Caco-2 (cell line): ENCODE results near the gene CLDN18. TPM values are rescaled to one million over a fixed set of nuclear protein-coding genes. Genes with fewer than 3 reads are reported as not detected.
A peak's percentile ranks its signal among the peaks of the same experiment; 100 is the strongest.

Experiments
- BruUV-seq: library from RNA; stranded (reverse); fragments of 400-500 nt; replicated peaks from 2 replicates; lab custom pipeline; 2021; lab: Mats Ljungman, UMichigan
- CTCF ChIA-PET: fragments of 300-600 bp; sonication (Branson Sonifier 250); formaldehyde crosslinking; loops from one replicate; lab custom pipeline; 2022; ENCODE audit warnings: antibody characterized with exemption; lab: Charles Lee
- POLR2A ChIA-PET: fragments of 300-600 bp; sonication (Branson Sonifier 250); formaldehyde crosslinking; loops from one replicate; lab custom pipeline; 2022; ENCODE audit warnings: antibody characterized with exemption; lab: Charles Lee
- DNase-seq, 2 experiments: peaks; one replicate each; pipeline versions ENCODE4 v3.0.0 to v3.0.0-alpha.2; 2020 to 2022
- H3K27me3 ChIP-seq: replicated peaks from 2 replicates; pipeline ENCODE4 v1.6.0; 2011; ENCODE audit warnings: low read length; ENCODE audit not compliant: control insufficient read depth, insufficient read depth
- H3K36me3 ChIP-seq: 2 replicates; pipeline ENCODE4 v1.5.1; 2011; ENCODE audit warnings: low read length; ENCODE audit not compliant: control insufficient read depth, insufficient read depth
- H3K4me1 ChIP-seq: fragments of 250-450 bp; sonication (Bioruptor Pico); 2 replicates; pipeline ENCODE4 v1.5.1; 2020; ENCODE audit warnings: mild to moderate bottlenecking
- H3K4me3 ChIP-seq: 2 replicates; pipeline ENCODE4 v1.5.1; 2011; ENCODE audit warnings: low read depth, mild to moderate bottlenecking, control low read depth, low read length
- H3K9me3 ChIP-seq: fragments of 250-450 bp; sonication (Bioruptor Pico); 2 replicates; pipeline ENCODE4 v1.5.1; 2020; ENCODE audit warnings: mild to moderate bottlenecking, moderate library complexity
- H3K27ac Mint-ChIP-seq: one replicate; pipeline ENCODE4 v1.8.0; 2022; ENCODE audit warnings: mixed read lengths; ENCODE audit not compliant: unreplicated experiment
- H3K27me3 Mint-ChIP-seq: one replicate; pipeline ENCODE4 v1.8.0; 2022; ENCODE audit warnings: mixed read lengths; ENCODE audit not compliant: insufficient read depth, unreplicated experiment
- H3K36me3 Mint-ChIP-seq: one replicate; pipeline ENCODE4 v1.8.0; 2022; ENCODE audit warnings: mild to moderate bottlenecking, mixed read lengths; ENCODE audit not compliant: insufficient read depth, unreplicated experiment
- H3K4me1 Mint-ChIP-seq: one replicate; pipeline ENCODE4 v1.8.0; 2022; ENCODE audit warnings: low read depth, mixed read lengths; ENCODE audit not compliant: unreplicated experiment
- H3K4me3 Mint-ChIP-seq: one replicate; pipeline ENCODE4 v1.8.0; 2022; ENCODE audit warnings: mild to moderate bottlenecking, moderate library complexity, mixed read lengths; ENCODE audit not compliant: unreplicated experiment
- H3K9me3 Mint-ChIP-seq: one replicate; pipeline ENCODE4 v1.8.0; 2022; ENCODE audit warnings: mixed read lengths; ENCODE audit not compliant: unreplicated experiment
- CTCF ChIP-seq, 2 experiments: fragments of 200-600 bp in 1 of 2; IDR thresholded peaks; 1 replicate in 1 of 2; 2 replicates in 1 of 2; pipeline versions ENCODE4 v1.5.1 to v1.8.0; 2011 to 2022; ENCODE audit warnings: antibody characterized with exemption in 1 of 2, control low read depth in 1 of 2, inconsistent platforms in 1 of 2, low read depth in 1 of 2, low read length in 1 of 2, mild to moderate bottlenecking in 1 of 2, moderate library complexity in 1 of 2; ENCODE audit not compliant: insufficient read depth in 1 of 2, severe bottlenecking in 1 of 2, unreplicated experiment in 1 of 2
- intact Hi-C: fragments of 100-400 bp; cut with micrococcal nuclease; formaldehyde crosslinking; loops from one replicate; pipeline ENCODE4 v1.10.0; 2022; ENCODE audit not compliant: unreplicated experiment
- total RNA-seq: library from RNA; stranded (reverse); gene quantifications from 2 replicates; pipeline ENCODE4 v1.2.3, GENCODE V29; 2022

Gene CLDN18
- total RNA-seq, 1 experiment from 2014 or later, result not detected

- Histone ChIP-seq H3K4me3 (no peak overlapping the region), H3K9me3 (peaks cover 6% of the 10 kb centered on the region; the same call in 1 of the 2 replicates), H3K27me3 (no peaks in the 10 kb centered on the region), H3K4me1 (peaks cover 17% of the 10 kb centered on the region), H3K36me3 (no peaks in the 10 kb centered on the region)
- Mint-ChIP-seq H3K27me3 (no peaks in the 10 kb centered on the region), H3K4me3 (no peak overlapping the region), H3K27ac (no peak overlapping the region), H3K4me1 (peaks cover 14% of the 10 kb centered on the region), H3K9me3 (peaks cover 17% of the 10 kb centered on the region), H3K36me3 (no peaks in the 10 kb centered on the region)
- DNase-seq, result no peak
- ChIA-PET CTCF (no interaction called here), POLR2A (no interaction called here)
- no TSS peak for BruUV-seq
- intact Hi-C loops, result no loop called here
- TF ChIP-seq CTCF (IDR thresholded peaks at IDR 0.05; ENCODE audit: insufficient read depth in 1 of 2, low read depth in 1 of 2, low read length in 1 of 2, severe bottlenecking in 1 of 2, unreplicated experiment in 1 of 2), result no peak
These were observed 19.5 kb upstream of the CLDN18 start for GRCh38 chr3:137990427-137990826.

GRCh38 chr3:137992592-137992991, 17.4 kb upstream of the CLDN18 start:
- peaks cover 18% of the 10 kb centered on the region for H3K4me1 ChIP-seq
- H3K4me3 ChIP-seq, result no peak overlapping the region
- no peaks in the 10 kb centered on the region for H3K27me3 ChIP-seq
- POLR2A ChIA-PET, result no interaction called here
- intact Hi-C loops, result no loop called here
- no peak for DNase-seq
- CTCF ChIA-PET, result no interaction called here
- Mint-ChIP-seq H3K27ac (no peak overlapping the region), H3K9me3 (peaks cover 23% of the 10 kb centered on the region), H3K27me3 (no peaks in the 10 kb centered on the region), H3K4me1 (peaks cover 13% of the 10 kb centered on the region), H3K4me3 (no peak overlapping the region), H3K36me3 (no peaks in the 10 kb centered on the region)
- peaks cover 6% of the 10 kb centered on the region; the same call in 1 of the 2 replicates for H3K9me3 ChIP-seq
- BruUV-seq, result no TSS peak
- TF ChIP-seq CTCF (IDR thresholded peaks at IDR 0.05; ENCODE audit: insufficient read depth in 1 of 2, low read depth in 1 of 2, low read length in 1 of 2, severe bottlenecking in 1 of 2, unreplicated experiment in 1 of 2), result no peak
- H3K36me3 ChIP-seq, result no peaks in the 10 kb centered on the region

DNA sequence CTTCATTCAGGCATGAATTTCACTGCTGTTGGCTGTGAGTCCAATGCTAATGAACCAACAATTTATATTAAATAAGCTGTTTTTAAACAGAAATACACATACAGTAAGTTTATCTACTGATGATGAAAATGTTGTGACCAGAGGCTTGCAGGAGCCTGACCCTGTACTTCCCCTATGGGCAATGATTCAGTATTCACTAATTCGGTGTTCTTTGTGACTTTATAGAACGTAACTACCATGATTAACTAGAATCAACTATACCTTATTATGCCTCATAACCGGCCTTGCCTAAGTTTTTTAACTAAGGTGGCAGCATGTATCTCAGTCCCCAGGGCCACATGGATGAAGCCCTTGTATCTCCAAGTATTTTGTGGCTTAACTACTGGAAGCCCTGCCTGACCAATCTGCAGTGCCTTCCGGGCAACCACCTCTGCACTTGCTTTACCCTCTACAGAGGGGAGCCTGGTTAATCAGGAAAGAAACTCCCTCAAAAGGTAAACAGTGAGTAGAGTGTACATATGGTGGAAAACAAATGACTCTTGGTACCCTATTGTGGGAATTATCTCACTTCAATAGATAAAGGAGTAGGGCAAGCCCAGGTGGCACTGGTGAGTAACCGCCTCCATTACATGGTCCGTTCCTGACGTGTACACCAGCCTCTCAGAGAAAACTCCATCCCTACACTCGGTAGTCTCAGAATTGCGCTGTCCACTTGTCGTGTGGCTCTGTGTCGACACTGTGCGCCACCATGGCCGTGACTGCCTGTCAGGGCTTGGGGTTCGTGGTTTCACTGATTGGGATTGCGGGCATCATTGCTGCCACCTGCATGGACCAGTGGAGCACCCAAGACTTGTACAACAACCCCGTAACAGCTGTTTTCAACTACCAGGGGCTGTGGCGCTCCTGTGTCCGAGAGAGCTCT, 11.6 kb upstream of the CLDN18 start:
- H3K4me1 Mint-ChIP-seq, result peaks cover 12% of the 10 kb centered on the region
- POLR2A ChIA-PET, result no interaction called here
- peak overlapping the region; percentile 34 for H3K4me3 Mint-ChIP-seq
- DNase-seq, result no peak
- BruUV-seq, result no TSS peak
- no peak for TF ChIP-seq CTCF (IDR thresholded peaks at IDR 0.05; ENCODE audit: insufficient read depth in 1 of 2, low read depth in 1 of 2, low read length in 1 of 2, severe bottlenecking in 1 of 2, unreplicated experiment in 1 of 2)
- Histone ChIP-seq H3K9me3 (peaks cover 6% of the 10 kb centered on the region; the same call in 1 of the 2 replicates), H3K4me3 (no peak overlapping the region), H3K36me3 (no peaks in the 10 kb centered on the region), H3K4me1 (peaks cover 11% of the 10 kb centered on the region), H3K27me3 (no peaks in the 10 kb centered on the region)
- H3K9me3 Mint-ChIP-seq, result peaks cover 23% of the 10 kb centered on the region
- intact Hi-C loops, result no loop called here
- no peaks in the 10 kb centered on the region for H3K27me3 Mint-ChIP-seq
- H3K27ac Mint-ChIP-seq, result peak overlapping the region; percentile 64
- CTCF ChIA-PET, result no interaction called here
- peaks cover 5% of the 10 kb centered on the region for H3K36me3 Mint-ChIP-seq
